Measurements from ENCODE around the gene PIGT.
A peak's percentile ranks its signal among the peaks of the same experiment; 100 is the strongest.

PIGT gene

DNA sequence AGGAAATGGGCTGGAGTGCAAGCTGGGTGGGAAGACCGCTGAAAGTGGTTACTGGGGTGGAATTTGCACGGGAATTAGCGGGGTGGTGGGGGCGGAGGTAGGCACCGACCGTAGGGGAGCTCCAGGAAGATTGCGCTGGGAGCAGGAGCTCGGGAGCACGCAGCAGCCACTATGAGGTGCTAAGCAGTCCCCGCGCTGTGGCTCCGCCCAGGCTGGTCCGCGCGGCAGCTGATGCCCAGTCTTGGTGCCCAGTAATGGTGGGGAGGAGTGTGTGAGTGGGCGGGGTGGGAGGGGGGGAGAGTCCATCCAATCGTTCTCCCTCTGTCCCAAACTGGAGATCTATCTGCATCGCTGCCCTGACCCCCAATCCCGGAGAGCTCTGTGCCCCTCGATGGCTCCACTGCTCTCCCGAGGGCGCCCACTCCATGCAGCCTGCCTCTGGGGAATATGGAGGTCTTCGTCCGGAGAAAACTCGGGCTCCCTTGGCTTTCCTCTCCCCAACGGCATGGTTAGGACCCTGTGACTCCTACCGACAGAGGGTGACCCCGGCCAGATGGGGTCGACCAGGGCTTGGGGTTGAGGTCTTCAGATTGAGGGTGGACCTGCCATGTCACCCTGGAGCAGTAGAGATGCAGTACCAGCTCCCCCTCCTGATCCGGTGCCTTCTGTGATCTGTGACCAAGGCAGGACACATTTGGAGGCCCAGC lies 43.1 kb upstream of the PIGT start:
- no peak for DNase-seq (ENCODE audit: low spot score)
- TF ChIP-seq, protein P1, sequence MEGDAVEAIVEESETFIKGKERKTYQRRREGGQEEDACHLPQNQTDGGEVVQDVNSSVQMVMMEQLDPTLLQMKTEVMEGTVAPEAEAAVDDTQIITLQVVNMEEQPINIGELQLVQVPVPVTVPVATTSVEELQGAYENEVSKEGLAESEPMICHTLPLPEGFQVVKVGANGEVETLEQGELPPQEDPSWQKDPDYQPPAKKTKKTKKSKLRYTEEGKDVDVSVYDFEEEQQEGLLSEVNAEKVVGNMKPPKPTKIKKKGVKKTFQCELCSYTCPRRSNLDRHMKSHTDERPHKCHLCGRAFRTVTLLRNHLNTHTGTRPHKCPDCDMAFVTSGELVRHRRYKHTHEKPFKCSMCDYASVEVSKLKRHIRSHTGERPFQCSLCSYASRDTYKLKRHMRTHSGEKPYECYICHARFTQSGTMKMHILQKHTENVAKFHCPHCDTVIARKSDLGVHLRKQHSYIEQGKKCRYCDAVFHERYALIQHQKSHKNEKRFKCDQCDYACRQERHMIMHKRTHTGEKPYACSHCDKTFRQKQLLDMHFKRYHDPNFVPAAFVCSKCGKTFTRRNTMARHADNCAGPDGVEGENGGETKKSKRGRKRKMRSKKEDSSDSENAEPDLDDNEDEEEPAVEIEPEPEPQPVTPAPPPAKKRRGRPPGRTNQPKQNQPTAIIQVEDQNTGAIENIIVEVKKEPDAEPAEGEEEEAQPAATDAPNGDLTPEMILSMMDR (IDR thresholded peaks at IDR 0.05; ENCODE audit: extremely low read depth, missing control alignments): no peak

DNA sequence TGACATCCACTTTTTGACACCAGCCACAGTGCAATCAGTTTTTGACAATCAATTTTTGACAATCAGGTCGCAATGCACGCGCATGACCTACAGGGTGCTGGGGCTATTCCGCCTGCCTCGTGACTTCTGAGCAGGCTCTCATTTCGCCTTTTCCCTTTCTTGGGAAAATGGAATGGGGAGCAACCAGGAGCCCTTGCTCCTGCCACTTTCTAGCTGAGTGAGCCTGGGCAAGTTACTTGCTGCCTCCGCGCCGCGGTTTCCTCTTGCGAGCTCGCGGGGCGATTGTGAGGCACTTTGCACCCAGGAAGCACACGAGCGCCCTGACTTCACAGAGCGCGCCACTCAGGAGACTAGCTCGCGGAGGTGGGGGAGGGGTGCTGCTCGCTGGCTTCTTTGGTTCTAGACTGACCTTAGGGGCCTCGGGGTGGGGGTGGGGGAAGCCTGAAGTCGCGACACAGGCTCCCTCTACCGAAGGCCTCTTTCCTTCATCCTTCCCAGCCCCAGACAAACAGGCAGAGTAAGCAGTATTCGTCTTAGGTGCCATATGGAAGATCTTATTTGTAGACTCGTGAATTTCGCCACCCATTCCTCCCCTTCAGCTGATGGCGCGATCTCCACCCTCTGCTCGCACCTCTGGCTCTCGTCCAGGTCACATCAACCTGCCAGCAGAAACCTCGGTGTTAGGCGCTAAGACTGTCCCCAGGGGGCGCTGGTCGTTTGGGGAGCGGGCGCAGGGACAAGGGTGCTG lies 42.4 kb upstream of the PIGT start:
- DNase-seq (ENCODE audit: low spot score): peak; percentile 77
- TF ChIP-seq, protein P1 (IDR thresholded peaks at IDR 0.05; ENCODE audit: extremely low read depth, missing control alignments): peak; percentile 83

GRCh38 chr20:45374101-45374467 lies 41.9 kb upstream of the PIGT start:
- TF ChIP-seq, protein P1 (IDR thresholded peaks at IDR 0.05; ENCODE audit: extremely low read depth, missing control alignments): no peak
- no peak for DNase-seq (ENCODE audit: low spot score)

- no peak for DNase-seq (ENCODE audit: low spot score)
- TF ChIP-seq, protein P1 (IDR thresholded peaks at IDR 0.05; ENCODE audit: extremely low read depth, missing control alignments): no peak
Measured at GRCh38 chr20:45374966-45375365, 41.0 kb upstream of the PIGT start.

- TF ChIP-seq, protein P1 (IDR thresholded peaks at IDR 0.05; ENCODE audit: extremely low read depth, missing control alignments): no peak
- no peak for DNase-seq (ENCODE audit: low spot score)
Measured at GRCh38 chr20:45377269-45377668, 38.7 kb upstream of the PIGT start.

GRCh38 chr20:45378191-45378590 lies 37.8 kb upstream of the PIGT start, which contains the start of gene TP53TG5:
Gene TP53TG5 (minus strand): TSS chr20:45378325. CDS start chr20:45378236, 89 bp downstream.
- TF ChIP-seq, protein P1 (IDR thresholded peaks at IDR 0.05; ENCODE audit: extremely low read depth, missing control alignments): no peak
- DNase-seq (ENCODE audit: low spot score): no peak

- DNase-seq (ENCODE audit: low spot score): no peak
- TF ChIP-seq, protein P1 (IDR thresholded peaks at IDR 0.05; ENCODE audit: extremely low read depth, missing control alignments): no peak
Measured at GRCh38 chr20:45387274-45387673, 28.7 kb upstream of the PIGT start.

Data from GM20000 (cell line).